Colonic mucosa (tissue), 4 donors: ENCODE results near the gene SUCLG2. TPM values are rescaled to one million over a fixed set of nuclear protein-coding genes. Genes with fewer than 3 reads are reported as not detected.

Experiments
- DNase-seq: peaks from one replicate; pipeline ENCODE4 v3.0.0-alpha.2; 2020
- H3K27ac ChIP-seq: fragments of 200-600 bp; one replicate; pipeline ENCODE4 v1.8.0; 2021
- H3K27me3 ChIP-seq: fragments of 200-600 bp; one replicate; pipeline ENCODE4 v1.8.0; 2021
- H3K36me3 ChIP-seq: fragments of 200-600 bp; one replicate; pipeline ENCODE4 v1.8.0; 2021
- H3K4me1 ChIP-seq: fragments of 200-600 bp; one replicate; pipeline ENCODE4 v1.8.0; 2021; ENCODE audit warnings: mild to moderate bottlenecking
- H3K4me3 ChIP-seq: fragments of 200-600 bp; one replicate; pipeline ENCODE4 v1.8.0; 2021
- H3K9ac ChIP-seq, 2 donors: one replicate each; pipeline ENCODE4 v1.7.0; 2013; ENCODE audit warnings: control low read depth in 2 of 2, low read depth in 2 of 2, low read length in 2 of 2
- H3K9me3 ChIP-seq: fragments of 200-600 bp; one replicate; pipeline ENCODE4 v1.8.0; 2021
- CTCF ChIP-seq: fragments of 200-600 bp; IDR thresholded peaks from one replicate; pipeline ENCODE4 v1.8.0; 2022; ENCODE audit warnings: antibody characterized with exemption, mild to moderate bottlenecking
- intact Hi-C: fragments of 100-400 bp; cut with DNase I; formaldehyde crosslinking; loops from one replicate; pipeline ENCODE4 v1.14.1; 2022
- total RNA-seq, 2 donors: library from RNA; stranded (reverse); fragmentation: NEBNext Ultra II Directional in 1 of 2; extraction: Animal tissue kit (Norgen Biotek cat#: 25700) in 1 of 2; gene quantifications; one replicate each; pipeline ENCODE4 v1.2.1, GENCODE V29; 2021
- donor health status: healthy.
- donor health status: DM: no; HTN: no; CAD: no.
- donor health status: DM: no; HTN: no; CAD: no.

SUCLG2 gene
- total RNA-seq, 2 donors from 2014 or later, result 114 to 219 TPM

- Histone ChIP-seq H3K4me1 (no peaks in the 10 kb centered on the region), H3K27ac (no peak overlapping the region), H3K27me3 (no peaks in the 10 kb centered on the region), H3K9ac (no peak overlapping the region), H3K9me3 (no peaks in the 10 kb centered on the region), H3K4me3 (no peak overlapping the region), H3K36me3 (no peaks in the 10 kb centered on the region)
- no peak for DNase-seq
- no peak for TF ChIP-seq CTCF
- intact Hi-C loops, result no loop called here
These were observed 14.3 kb downstream of the SUCLG2 start for GRCh38 chr3:67640023-67640660.

- Histone ChIP-seq H3K36me3 (no peaks in the 10 kb centered on the region), H3K4me3 (no peak overlapping the region), H3K27ac (no peak overlapping the region), H3K27me3 (no peaks in the 10 kb centered on the region), H3K9me3 (no peaks in the 10 kb centered on the region), H3K4me1 (no peaks in the 10 kb centered on the region), H3K9ac (no peak overlapping the region)
- intact Hi-C loops, result no loop called here
- no peak for TF ChIP-seq CTCF
- DNase-seq, result no peak
These were observed 17.0 kb downstream of the SUCLG2 start for GRCh38 chr3:67637255-67637900.

- Histone ChIP-seq H3K36me3 (no peaks in the 10 kb centered on the region), H3K4me3 (no peak overlapping the region), H3K4me1 (no peaks in the 10 kb centered on the region), H3K9me3 (no peaks in the 10 kb centered on the region), H3K27ac (no peak overlapping the region), H3K9ac (no peak overlapping the region), H3K27me3 (no peaks in the 10 kb centered on the region)
- no peak for DNase-seq
- intact Hi-C loops, result no loop called here
- TF ChIP-seq CTCF, result no peak
These were observed 18.6 kb downstream of the SUCLG2 start for GRCh38 chr3:67635806-67636205.

- Histone ChIP-seq H3K4me1 (no peaks in the 10 kb centered on the region), H3K9me3 (no peaks in the 10 kb centered on the region), H3K4me3 (no peak overlapping the region), H3K27ac (no peak overlapping the region), H3K9ac (no peak overlapping the region), H3K27me3 (no peaks in the 10 kb centered on the region), H3K36me3 (no peaks in the 10 kb centered on the region)
- intact Hi-C loops, result no loop called here
- DNase-seq, result no peak
- no peak for TF ChIP-seq CTCF
These were observed 19.2 kb downstream of the SUCLG2 start for GRCh38 chr3:67635257-67635656.

- Histone ChIP-seq H3K9me3 (no peaks in the 10 kb centered on the region), H3K36me3 (no peaks in the 10 kb centered on the region), H3K4me3 (no peak overlapping the region), H3K27ac (no peak overlapping the region), H3K4me1 (no peaks in the 10 kb centered on the region), H3K9ac (no peak overlapping the region), H3K27me3 (no peaks in the 10 kb centered on the region)
- intact Hi-C loops, result no loop called here
- no peak for TF ChIP-seq CTCF
- no peak for DNase-seq
These were observed 23.6 kb downstream of the SUCLG2 start for GRCh38 chr3:67630666-67631362.
